GF-D8 (cell line): ENCODE results near the gene DNAH11.
"Not testable (repeated sequence)": the region's sequence is repeated elsewhere in the genome, so short reads cannot be mapped to it uniquely, and the experiment has no call there.

Experiments used
- DNase-seq: peaks from one replicate; lab custom pipeline; 2025; lab: John Stamatoyannopoulos, UW

The DNAH11 gene

GRCh38 chr7:21771906-21772610, 229.2 kb downstream of the DNAH11 start:
- DNase-seq, result no peak

DNA sequence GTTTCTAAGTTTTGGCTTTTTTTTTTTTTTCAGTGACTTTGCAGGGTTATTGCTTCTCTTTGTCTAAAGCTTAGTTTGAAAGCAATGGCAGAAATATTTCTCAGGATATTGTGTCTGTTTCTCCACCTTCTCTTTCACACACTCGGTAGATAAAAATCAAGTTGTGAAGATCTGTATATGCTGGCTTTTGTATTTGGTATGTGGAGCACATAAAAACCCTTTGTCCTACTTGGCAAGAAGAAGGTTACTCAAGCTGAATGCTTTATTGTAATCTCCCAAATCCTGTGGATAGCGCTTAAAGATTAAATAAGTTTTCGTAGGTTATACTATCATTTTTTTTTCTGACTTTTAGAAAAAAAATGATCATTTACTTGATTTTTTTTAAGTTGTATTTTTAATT, 230.5 kb downstream of the DNAH11 start:
- DNase-seq, result no peak

- no peak for DNase-seq
Measured at GRCh38 chr7:21777921-21778320, 235.1 kb downstream of the DNAH11 start.

DNA sequence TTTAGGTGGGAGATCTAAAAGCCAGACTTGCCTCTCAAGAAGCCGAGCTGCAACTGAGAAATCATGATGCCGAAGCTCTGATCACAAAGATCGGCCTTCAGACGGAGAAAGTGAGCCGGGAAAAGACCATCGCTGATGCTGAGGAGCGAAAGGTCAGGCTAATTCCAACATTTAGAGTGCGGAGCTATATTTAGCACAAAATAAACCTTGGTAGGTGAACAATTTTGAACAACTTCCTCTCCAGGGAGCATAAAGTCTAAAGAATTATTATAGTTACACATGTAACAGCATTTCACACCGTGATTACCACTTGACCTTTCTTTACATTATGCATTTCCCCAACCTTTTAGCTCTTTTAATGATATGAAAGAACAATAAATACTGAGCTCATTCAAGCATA, 236.1 kb downstream of the DNAH11 start:
- DNase-seq, result no peak

GRCh38 chr7:21782996-21783395, 240.2 kb downstream of the DNAH11 start:
- no peak for DNase-seq

- no peak for DNase-seq
Measured at GRCh38 chr7:21784989-21785388, 242.2 kb downstream of the DNAH11 start.

GRCh38 chr7:21805791-21806190, 263.0 kb downstream of the DNAH11 start:
- DNase-seq, result no peak

- DNase-seq, result no peak
Measured at GRCh38 chr7:21806388-21806787, 263.5 kb downstream of the DNAH11 start.

- DNase-seq, result no peak
Measured at GRCh38 chr7:21819048-21819447, 276.2 kb downstream of the DNAH11 start.

DNA sequence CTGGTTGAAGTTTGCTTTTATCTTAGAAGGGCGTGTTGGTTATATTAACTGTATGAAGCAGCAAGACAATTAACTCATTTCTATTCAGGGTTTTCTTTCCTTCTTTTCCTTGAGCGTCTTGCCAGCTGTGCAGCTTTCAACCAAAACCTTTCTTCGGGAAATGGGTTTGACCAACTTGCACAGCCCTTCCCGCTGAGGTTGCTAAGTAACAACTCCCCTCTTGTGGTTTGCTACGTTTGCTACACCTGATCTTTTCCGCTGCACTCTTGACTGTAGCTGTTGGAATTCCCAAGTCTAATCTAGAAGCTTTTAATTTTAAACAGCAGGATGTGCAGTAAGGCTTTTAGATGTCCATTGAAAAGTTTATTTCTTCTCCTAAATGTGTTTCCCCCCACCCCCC, 286.0 kb downstream of the DNAH11 start:
- no peak for DNase-seq

GRCh38 chr7:21829731-21830130, 286.9 kb downstream of the DNAH11 start:
- DNase-seq, result no peak

DNA sequence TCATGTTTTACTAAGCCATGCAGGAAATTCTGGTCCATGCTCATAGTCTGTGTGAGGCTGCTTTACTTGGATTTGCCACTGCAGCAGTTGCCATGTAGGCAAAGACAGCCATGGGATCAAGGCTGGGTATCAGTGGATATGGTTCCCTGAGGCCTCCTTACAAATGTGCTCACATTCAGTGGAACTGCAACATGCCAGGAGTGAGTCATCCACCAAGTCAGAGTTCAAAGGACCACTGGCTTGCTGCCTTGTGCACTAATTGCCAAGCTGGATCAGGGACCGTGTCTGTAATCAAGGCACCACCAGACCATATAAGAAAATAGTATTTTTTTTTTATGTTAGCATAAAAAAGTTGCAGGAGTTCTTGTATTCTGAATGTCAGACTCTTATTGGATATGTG, 301.9 kb downstream of the DNAH11 start:
- no peak for DNase-seq

DNA sequence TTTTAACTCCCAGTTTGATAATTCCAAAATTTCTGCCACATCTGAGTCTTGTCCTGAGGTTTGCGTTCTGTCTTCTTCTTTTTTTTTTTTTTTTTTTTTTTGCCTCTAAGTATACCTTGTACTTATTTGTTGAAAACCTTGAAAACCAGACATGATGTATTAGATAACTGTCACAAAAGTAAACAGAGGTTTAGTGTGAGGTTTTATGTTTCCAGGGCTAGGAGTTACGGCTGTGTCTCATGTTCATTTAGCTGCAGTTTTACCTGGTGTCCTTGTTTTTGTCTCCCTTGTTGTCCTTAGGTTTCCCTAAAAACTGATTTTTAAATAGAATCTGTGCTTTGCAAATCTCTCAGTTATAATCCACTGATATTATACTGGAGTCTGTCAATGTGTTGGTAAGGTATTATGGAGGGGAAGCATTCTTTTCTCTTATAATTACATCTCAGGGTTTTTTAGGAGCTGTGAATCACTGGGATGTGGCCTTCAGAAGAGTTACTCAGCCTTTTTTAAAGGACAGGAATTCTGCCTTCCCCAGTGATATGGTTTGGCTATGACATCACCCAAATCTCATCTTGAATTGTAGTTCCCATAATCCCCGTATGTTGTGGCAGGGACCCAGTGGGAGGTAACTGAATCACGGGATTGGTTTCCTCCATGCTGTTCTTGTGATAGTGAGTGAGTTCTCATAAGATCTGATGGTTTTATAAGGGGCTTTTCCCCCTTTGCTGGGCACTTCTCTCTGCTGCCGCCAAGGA, 307.9 kb downstream of the DNAH11 start:
- no peak for DNase-seq

GRCh38 chr7:21851559-21851967, 308.7 kb downstream of the DNAH11 start:
- DNase-seq, result no peak

DNA sequence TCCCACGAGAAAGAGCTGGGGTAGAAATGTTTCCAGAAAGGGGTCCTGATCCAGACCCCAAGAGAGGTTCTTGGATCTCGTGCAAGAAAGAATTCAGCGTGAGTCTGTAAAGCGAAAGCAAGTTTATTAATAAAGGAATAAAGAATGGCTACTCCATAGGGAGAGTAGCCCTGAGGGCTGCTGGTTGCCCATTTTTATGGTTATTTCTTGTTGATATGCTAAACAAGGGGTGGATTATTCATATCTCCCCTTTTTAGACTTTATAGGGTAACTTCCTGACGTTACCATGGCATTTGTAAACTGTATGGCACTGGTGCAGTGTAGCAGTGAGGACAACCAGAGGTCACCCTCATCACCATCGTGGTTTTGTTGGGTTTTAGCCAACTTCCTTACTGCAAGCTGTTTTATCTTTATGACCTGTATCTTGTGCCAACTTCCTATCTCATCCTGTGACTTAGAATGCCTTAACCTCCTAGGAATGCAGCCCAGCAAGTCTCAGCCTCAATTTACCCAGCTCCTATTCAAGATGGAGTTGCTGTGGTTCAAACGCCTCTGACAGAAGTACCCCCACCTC, 322.9 kb downstream of the DNAH11 start:
- peak; percentile 95 for DNase-seq

GRCh38 chr7:21866731-21867130, 323.9 kb downstream of the DNAH11 start:
- DNase-seq, result no peak

DNA sequence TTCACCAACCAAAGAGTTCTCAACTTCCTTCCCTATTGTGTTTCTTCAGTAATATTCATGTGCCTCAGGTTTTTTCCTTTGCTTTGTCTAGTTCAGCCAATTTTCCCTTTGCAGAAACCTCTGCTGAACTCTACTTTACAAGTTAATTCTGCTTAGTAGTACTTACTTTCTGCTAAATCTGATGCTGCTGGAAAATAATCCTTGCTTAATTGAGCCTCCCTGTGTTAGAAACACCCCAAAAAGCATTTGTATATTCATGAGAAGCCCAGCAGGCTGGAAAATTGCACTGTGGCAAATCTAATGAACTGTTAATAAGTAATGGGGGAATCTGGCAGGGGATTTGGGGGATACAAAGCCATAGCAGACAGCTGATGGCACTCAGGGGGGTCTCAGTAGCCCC, 324.4 kb downstream of the DNAH11 start:
- DNase-seq, result no peak

DNA sequence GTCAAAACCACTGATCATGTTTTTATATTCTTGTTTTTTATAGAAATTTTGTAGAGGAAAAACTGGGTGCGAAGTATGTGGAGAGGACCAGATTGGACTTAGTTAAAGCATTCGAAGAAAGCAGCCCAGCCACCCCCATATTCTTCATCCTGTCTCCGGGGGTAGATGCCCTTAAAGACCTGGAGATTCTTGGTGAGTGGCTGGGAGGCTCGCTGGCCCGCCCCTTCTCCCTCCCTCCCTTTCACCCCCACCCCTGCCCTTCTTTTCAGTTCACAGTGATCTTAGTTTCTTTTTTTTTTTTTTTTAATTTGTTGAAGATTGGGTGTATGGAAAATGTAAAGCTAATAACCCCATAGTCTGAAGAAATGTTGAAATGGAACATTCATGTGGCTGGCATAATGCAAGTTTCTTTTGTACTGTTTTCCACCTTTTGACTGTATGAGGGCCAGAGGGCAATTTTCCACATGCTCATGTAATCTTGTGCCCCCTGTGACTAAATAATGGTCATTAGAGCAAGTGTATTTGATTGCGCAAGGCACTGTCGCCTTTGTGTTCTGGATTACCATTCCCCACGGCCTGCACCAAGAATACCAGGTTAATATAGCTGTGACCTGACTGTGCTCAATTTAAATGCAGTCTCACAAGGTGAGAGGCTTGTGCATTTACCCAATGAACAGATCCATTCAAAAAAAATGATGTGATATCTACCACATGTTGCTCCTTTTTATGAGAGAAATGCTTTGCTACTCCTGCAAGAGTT, 325.2 kb downstream of the DNAH11 start:
- DNase-seq, result no peak

- no peak for DNase-seq
Measured at GRCh38 chr7:21868576-21868850, 325.7 kb downstream of the DNAH11 start.

GRCh38 chr7:21869785-21870402, 327.1 kb downstream of the DNAH11 start:
- no peak for DNase-seq

DNA sequence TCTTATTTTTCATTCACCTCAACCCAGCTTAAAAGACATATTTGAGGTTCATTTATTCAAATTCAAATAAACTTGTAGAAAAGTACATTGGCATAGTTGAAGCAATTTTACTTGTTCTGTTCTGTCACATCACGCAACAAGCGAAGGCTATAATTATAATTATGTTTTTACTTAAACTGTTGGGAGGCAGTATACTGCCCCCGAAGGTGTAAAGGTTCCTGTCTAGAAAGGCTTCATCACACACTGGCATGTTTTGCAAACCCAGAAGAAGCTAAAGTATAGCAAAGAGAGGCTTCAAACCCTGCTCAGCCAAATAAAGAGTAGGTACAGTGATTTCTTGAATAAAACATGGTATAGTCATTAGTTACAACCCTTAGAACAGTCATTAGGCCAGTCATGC, 340.2 kb downstream of the DNAH11 start:
- no peak for DNase-seq

- DNase-seq, result not testable (repeated sequence)
Measured at GRCh38 chr7:21883501-21883900, 340.7 kb downstream of the DNAH11 start.
